NCI-H1930 (cell line): ENCODE data around the gene KLF11.
"Not testable (repeated sequence)": the region's sequence is repeated elsewhere in the genome, so short reads cannot be mapped to it uniquely, and the experiment has no call there.

ENCODE experiments used
- DNase-seq, 2 experiments: peaks; one replicate each; lab custom pipeline; 2025; lab: John Stamatoyannopoulos, UW

The KLF11 gene

GRCh38 chr2:10022966-10023662 is 20.2 kb upstream of the KLF11 start:
- no peak for DNase-seq

GRCh38 chr2:10026940-10027569 is 16.3 kb upstream of the KLF11 start:
- DNase-seq, result no peak

- no peak for DNase-seq
These were observed 15.6 kb upstream of the KLF11 start for GRCh38 chr2:10027660-10028330.

- DNase-seq, result no peak
These were observed 14.9 kb upstream of the KLF11 start for GRCh38 chr2:10028407-10028987.

- no peak for DNase-seq
These were observed 14.1 kb upstream of the KLF11 start for GRCh38 chr2:10028988-10029874.

- DNase-seq, result no peak
These were observed 13.5 kb upstream of the KLF11 start for GRCh38 chr2:10029875-10030223.

- no peak for DNase-seq
These were observed 13.0 kb upstream of the KLF11 start for GRCh38 chr2:10030311-10030736.

GRCh38 chr2:10030798-10031197 is 12.6 kb upstream of the KLF11 start:
- not testable (repeated sequence) for DNase-seq

- no peak for DNase-seq
These were observed 11.2 kb upstream of the KLF11 start for GRCh38 chr2:10031886-10032745.

GRCh38 chr2:10032746-10033105 is 10.6 kb upstream of the KLF11 start:
- DNase-seq, result no peak

- no peak for DNase-seq
These were observed 9.9 kb upstream of the KLF11 start for GRCh38 chr2:10033251-10034006.

GRCh38 chr2:10034333-10035052 is 8.9 kb upstream of the KLF11 start:
- no peak for DNase-seq

GRCh38 chr2:10035053-10035422 is 8.3 kb upstream of the KLF11 start:
- no peak for DNase-seq

GRCh38 chr2:10035633-10036032 is 7.7 kb upstream of the KLF11 start:
- DNase-seq, result no peak

GRCh38 chr2:10036095-10036884 is 7.1 kb upstream of the KLF11 start:
- no peak for DNase-seq

- no peak for DNase-seq
These were observed 5.2 kb upstream of the KLF11 start for GRCh38 chr2:10038123-10038522.

GRCh38 chr2:10038716-10039115 is 4.6 kb upstream of the KLF11 start:
- no peak for DNase-seq

GRCh38 chr2:10039658-10040410 is 3.5 kb upstream of the KLF11 start:
- DNase-seq, result no peak
